ENCODE data around the gene SLC50A1. TPM values are rescaled to one million over a fixed set of nuclear protein-coding genes. Genes with fewer than 3 reads are reported as not detected.

The SLC50A1 gene
- total and polyA plus RNA-seq, 9 of the 15 experiments (the other 6 are each of a cell fraction or from before 2014, with no cell fraction given) = 46.5 to 132 (median 91.9) TPM

DNA sequence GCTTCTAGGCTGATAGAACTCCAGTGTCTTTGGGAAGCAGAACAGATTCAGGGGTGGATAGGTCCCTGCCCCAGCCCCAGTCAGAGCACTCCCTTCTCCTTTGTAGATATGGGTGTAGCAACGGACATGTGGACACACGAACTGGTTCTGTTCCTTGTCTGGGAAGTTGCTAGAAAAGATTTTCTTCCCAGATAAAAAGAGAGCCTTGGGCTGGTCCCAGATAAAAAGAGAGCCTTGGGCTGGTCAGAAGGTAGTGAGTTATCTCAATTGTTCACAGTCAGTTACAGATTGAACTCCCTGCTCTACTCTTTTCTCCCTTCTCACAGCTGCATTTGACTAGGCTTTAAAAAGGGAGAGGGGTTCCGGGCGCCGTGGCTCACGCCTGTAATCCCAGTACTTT lies 15.4 kb upstream of the SLC50A1 start:
- CTCF ChIA-PET (ENCODE audit: low intra/inter-chr PET ratio) = interaction anchor here (1.3 kb wide), 1 partner anchor 48 kb away, joined by 3 read pairs; no protein-coding TSS in a partner anchor
- intact Hi-C loops (cut with micrococcal nuclease) = no loop called here
- TF ChIP-seq SRSF7 (optimal IDR thresholded peaks at IDR 0.05; ENCODE audit: low read depth, low read length) (no peak), FOSL1 (tag; conservative IDR thresholded peaks at IDR 0.05) (peak; percentile 12; the same call in 1 of the 2 replicates), ZNF143 (CRISPR knock-in tag; IDR thresholded peaks at IDR 0.05) (no peak), MEF2D (tag; conservative IDR thresholded peaks at IDR 0.05; ENCODE audit: low read depth) (no peak), MYC (IDR thresholded peaks at IDR 0.05; ENCODE audit: low read depth, low read length) (0 out of 2 replicates have a peak, but pooled peaks have one; percentile 37), MYC (CRISPR knock-in tag; IDR thresholded peaks at IDR 0.05; ENCODE audit: borderline replicate concordance, low read depth) (no peak), TAL1 (IDR thresholded peaks at IDR 0.05) (peak; percentile 42), MYBL2 (IDR thresholded peaks at IDR 0.05; ENCODE audit: low read depth) (no peak; the same call in 1 of the 2 replicates), MYBL2 (CRISPR knock-in tag; IDR thresholded peaks at IDR 0.05; ENCODE audit: borderline replicate concordance) (no peak), NFIX (CRISPR knock-in tag; IDR thresholded peaks at IDR 0.05; ENCODE audit: low read depth) (no peak)
- TF ChIP-seq, protein P1, sequence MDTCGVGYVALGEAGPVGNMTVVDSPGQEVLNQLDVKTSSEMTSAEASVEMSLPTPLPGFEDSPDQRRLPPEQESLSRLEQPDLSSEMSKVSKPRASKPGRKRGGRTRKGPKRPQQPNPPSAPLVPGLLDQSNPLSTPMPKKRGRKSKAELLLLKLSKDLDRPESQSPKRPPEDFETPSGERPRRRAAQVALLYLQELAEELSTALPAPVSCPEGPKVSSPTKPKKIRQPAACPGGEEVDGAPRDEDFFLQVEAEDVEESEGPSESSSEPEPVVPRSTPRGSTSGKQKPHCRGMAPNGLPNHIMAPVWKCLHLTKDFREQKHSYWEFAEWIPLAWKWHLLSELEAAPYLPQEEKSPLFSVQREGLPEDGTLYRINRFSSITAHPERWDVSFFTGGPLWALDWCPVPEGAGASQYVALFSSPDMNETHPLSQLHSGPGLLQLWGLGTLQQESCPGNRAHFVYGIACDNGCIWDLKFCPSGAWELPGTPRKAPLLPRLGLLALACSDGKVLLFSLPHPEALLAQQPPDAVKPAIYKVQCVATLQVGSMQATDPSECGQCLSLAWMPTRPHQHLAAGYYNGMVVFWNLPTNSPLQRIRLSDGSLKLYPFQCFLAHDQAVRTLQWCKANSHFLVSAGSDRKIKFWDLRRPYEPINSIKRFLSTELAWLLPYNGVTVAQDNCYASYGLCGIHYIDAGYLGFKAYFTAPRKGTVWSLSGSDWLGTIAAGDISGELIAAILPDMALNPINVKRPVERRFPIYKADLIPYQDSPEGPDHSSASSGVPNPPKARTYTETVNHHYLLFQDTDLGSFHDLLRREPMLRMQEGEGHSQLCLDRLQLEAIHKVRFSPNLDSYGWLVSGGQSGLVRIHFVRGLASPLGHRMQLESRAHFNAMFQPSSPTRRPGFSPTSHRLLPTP (IDR thresholded peaks at IDR 0.05; ENCODE audit: borderline replicate concordance, extremely low read depth, insufficient read length) = no peak
- TF ChIP-seq, protein P2, sequence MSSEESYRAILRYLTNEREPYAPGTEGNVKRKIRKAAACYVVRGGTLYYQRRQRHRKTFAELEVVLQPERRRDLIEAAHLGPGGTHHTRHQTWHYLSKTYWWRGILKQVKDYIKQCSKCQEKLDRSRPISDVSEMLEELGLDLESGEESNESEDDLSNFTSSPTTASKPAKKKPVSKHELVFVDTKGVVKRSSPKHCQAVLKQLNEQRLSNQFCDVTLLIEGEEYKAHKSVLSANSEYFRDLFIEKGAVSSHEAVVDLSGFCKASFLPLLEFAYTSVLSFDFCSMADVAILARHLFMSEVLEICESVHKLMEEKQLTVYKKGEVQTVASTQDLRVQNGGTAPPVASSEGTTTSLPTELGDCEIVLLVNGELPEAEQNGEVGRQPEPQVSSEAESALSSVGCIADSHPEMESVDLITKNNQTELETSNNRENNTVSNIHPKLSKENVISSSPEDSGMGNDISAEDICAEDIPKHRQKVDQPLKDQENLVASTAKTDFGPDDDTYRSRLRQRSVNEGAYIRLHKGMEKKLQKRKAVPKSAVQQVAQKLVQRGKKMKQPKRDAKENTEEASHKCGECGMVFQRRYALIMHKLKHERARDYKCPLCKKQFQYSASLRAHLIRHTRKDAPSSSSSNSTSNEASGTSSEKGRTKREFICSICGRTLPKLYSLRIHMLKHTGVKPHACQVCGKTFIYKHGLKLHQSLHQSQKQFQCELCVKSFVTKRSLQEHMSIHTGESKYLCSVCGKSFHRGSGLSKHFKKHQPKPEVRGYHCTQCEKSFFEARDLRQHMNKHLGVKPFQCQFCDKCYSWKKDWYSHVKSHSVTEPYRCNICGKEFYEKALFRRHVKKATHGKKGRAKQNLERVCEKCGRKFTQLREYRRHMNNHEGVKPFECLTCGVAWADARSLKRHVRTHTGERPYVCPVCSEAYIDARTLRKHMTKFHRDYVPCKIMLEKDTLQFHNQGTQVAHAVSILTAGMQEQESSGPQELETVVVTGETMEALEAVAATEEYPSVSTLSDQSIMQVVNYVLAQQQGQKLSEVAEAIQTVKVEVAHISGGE (CRISPR knock-in tag; IDR thresholded peaks at IDR 0.05) = peak in 1 of 3 experiments; percentile 46; a peak in 2 of 6 replicates
- TF ChIP-seq, protein P3, sequence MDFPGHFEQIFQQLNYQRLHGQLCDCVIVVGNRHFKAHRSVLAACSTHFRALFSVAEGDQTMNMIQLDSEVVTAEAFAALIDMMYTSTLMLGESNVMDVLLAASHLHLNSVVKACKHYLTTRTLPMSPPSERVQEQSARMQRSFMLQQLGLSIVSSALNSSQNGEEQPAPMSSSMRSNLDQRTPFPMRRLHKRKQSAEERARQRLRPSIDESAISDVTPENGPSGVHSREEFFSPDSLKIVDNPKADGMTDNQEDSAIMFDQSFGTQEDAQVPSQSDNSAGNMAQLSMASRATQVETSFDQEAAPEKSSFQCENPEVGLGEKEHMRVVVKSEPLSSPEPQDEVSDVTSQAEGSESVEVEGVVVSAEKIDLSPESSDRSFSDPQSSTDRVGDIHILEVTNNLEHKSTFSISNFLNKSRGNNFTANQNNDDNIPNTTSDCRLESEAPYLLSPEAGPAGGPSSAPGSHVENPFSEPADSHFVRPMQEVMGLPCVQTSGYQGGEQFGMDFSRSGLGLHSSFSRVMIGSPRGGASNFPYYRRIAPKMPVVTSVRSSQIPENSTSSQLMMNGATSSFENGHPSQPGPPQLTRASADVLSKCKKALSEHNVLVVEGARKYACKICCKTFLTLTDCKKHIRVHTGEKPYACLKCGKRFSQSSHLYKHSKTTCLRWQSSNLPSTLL (IDR thresholded peaks at IDR 0.05) = no peak

More for the DNA sequence above, 15.4 kb upstream of the SLC50A1 start:
- Histone ChIP-seq H3K27ac (ENCODE audit: extremely low read depth, low read depth, low read length) (peak overlapping the region; percentile 35; the same call in 1 of the 3 replicates), H3K9me3 (replicated peaks; ENCODE audit: control insufficient read depth, insufficient read depth, low read depth, low read length) (no peaks in the 10 kb centered on the region), H3K27me3 (ENCODE audit: control insufficient read depth in 2 of 2, insufficient read depth in 2 of 2, low read length in 2 of 2) (no peaks in the 10 kb centered on the region), H3K9me1 (ENCODE audit: control insufficient read depth, insufficient read depth, low read length) (no peaks in the 10 kb centered on the region), H2AFZ (ENCODE audit: low read depth, low read length) (peak overlapping the region; percentile 0; the same call in 1 of the 2 replicates), H3K4me1 (replicated peaks in 1 of 2; ENCODE audit: control insufficient read depth in 2 of 2, insufficient read depth in 2 of 2, low read length in 2 of 2) (peaks cover 15 to 19% of the 10 kb centered on the region in 2 experiments), H4K20me1 (replicated peaks; ENCODE audit: control insufficient read depth, insufficient read depth, low read length) (no peaks in the 10 kb centered on the region), H3K4me2 (ENCODE audit: insufficient read depth, low read length) (peak overlapping the region; percentile 17; the same call in 1 of the 2 replicates), H3K9ac (ENCODE audit: insufficient read depth in 1 of 2, low read depth in 2 of 2, low read length in 2 of 2) (peak overlapping the region in 1 of 2 experiments; percentile 74; a peak in 1 of 4 replicates), H3K36me3 (ENCODE audit: control insufficient read depth, insufficient read depth, low read length) (no peaks in the 10 kb centered on the region), H3K4me3 (no peak overlapping the region), H3K79me2 (ENCODE audit: control insufficient read depth, insufficient read depth, low read length) (no peaks in the 10 kb centered on the region)
- BruUV-seq (replicated peaks) = no TSS peak
- DNase-seq (ENCODE audit: extremely low read depth in 1 of 4, low spot score in 3 of 4) = peak in 2 of 4 experiments; percentile 56
- 0% methylated on average over 6 of the region's 6 CpGs for WGBS (ENCODE audit: insufficient coverage, low coverage, missing lambda C conversion rate)
- POLR2A ChIA-PET = interaction anchor here (0.6 to 1.0 kb wide), 5 partner anchors 8 to 48 kb away, joined by 3 read pairs; no protein-coding TSS in a partner anchor
- in situ Hi-C loops (cut with MboI) = no loop called here
- peak; percentile 63 for FAIRE-seq
- ATAC-seq = peak; percentile 79

Measured in K562 (cell line).